Brain microvascular endothelial cell (primary cell): ENCODE measurements around the gene STAT1.

ENCODE experiments used
- DNase-seq: peaks from one replicate; pipeline ENCODE4 v3.0.0-alpha.2; 2020
- H3K27ac ChIP-seq: fragments of 250-450 bp; sonication (Bioruptor Pico); 2 replicates; pipeline ENCODE4 v1.5.1; 2020; ENCODE audit warnings: mild to moderate bottlenecking, moderate library complexity
- H3K27me3 ChIP-seq: fragments of 250-450 bp; sonication (Bioruptor Pico); replicated peaks from 2 replicates; pipeline ENCODE4 v1.5.1; 2020; ENCODE audit warnings: mild to moderate bottlenecking
- H3K36me3 ChIP-seq: fragments of 250-450 bp; sonication (Bioruptor Pico); replicated peaks from 2 replicates; pipeline ENCODE4 v1.5.1; 2020; ENCODE audit warnings: mild to moderate bottlenecking
- H3K4me3 ChIP-seq: 2 replicates; pipeline ENCODE4 v1.5.1; 2011; ENCODE audit warnings: low read depth, mild to moderate bottlenecking, control low read depth, low read length, moderate library complexity
- CTCF ChIP-seq: IDR thresholded peaks from 2 replicates; pipeline ENCODE4 v1.5.1; 2011; ENCODE audit warnings: low read depth, mild to moderate bottlenecking, moderate library complexity, low read length, control low read depth, inconsistent platforms; ENCODE audit errors: missing control alignments
- in situ Hi-C: cut with HindIII; loops from 2 replicates; pipeline ENCODE4 v1.10.0; 2017; ENCODE audit warnings: low sequenced_read_pairs, low pct_ligation_motif_present

The STAT1 gene

GRCh38 chr2:190953257-190953656 is 60.7 kb downstream of the STAT1 start:
- Histone ChIP-seq H3K36me3 (no peaks in the 10 kb centered on the region), H3K4me3 (no peak overlapping the region), H3K27me3 (no peaks in the 10 kb centered on the region), H3K27ac (no peak overlapping the region)
- in situ Hi-C loops: no loop called here
- TF ChIP-seq CTCF: no peak
- DNase-seq: no peak

GRCh38 chr2:190950566-190950991 is 63.4 kb downstream of the STAT1 start:
- in situ Hi-C loops: no loop called here

GRCh38 chr2:190948671-190949070 is 65.3 kb downstream of the STAT1 start:
- peak overlapping the region; percentile 81 for H3K27ac ChIP-seq
- peak; percentile 72 for DNase-seq
- H3K4me3 ChIP-seq: no peak overlapping the region
- in situ Hi-C loops: no loop called here
- no peak for TF ChIP-seq CTCF
- H3K27me3 ChIP-seq: no peaks in the 10 kb centered on the region
- no peaks in the 10 kb centered on the region for H3K36me3 ChIP-seq

More at GRCh38 chr2:190950566-190950991, 63.4 kb downstream of the STAT1 start:
- Histone ChIP-seq H3K36me3 (no peaks in the 10 kb centered on the region), H3K27me3 (no peaks in the 10 kb centered on the region), H3K4me3 (no peak overlapping the region), H3K27ac (no peak overlapping the region)
- no peak for DNase-seq
- no peak for TF ChIP-seq CTCF

- Histone ChIP-seq H3K4me3 (peak overlapping the region; percentile 10), H3K27ac (peak overlapping the region; percentile 81), H3K27me3 (no peaks in the 10 kb centered on the region), H3K36me3 (no peaks in the 10 kb centered on the region)
- peak; percentile 62 for DNase-seq
- TF ChIP-seq CTCF: peak; percentile 38
- in situ Hi-C loops: no loop called here
These were observed 66.2 kb downstream of the STAT1 start for GRCh38 chr2:190947711-190948251.

GRCh38 chr2:190947141-190947540 is 66.8 kb downstream of the STAT1 start:
- in situ Hi-C loops: no loop called here
- Histone ChIP-seq H3K36me3 (no peaks in the 10 kb centered on the region), H3K4me3 (no peak overlapping the region), H3K27ac (peak overlapping the region; percentile 81), H3K27me3 (no peaks in the 10 kb centered on the region)
- no peak for TF ChIP-seq CTCF
- peak; percentile 38 for DNase-seq

GRCh38 chr2:190943706-190944105 is 70.3 kb downstream of the STAT1 start:
- no peak overlapping the region for H3K27ac ChIP-seq
- in situ Hi-C loops: no loop called here

More at GRCh38 chr2:190943706-190944105, 70.3 kb downstream of the STAT1 start:
- Histone ChIP-seq H3K4me3 (no peak overlapping the region), H3K36me3 (no peaks in the 10 kb centered on the region), H3K27me3 (no peaks in the 10 kb centered on the region)
- DNase-seq: no peak
- no peak for TF ChIP-seq CTCF
